Smooth muscle cell of the coronary artery (primary cell): ENCODE data around the gene PRAMEF5. TPM values are rescaled to one million over a fixed set of nuclear protein-coding genes. Genes with fewer than 3 reads are reported as not detected.

Experiments used
- total RNA-seq: library from RNA; depleted of rRNA; stranded (reverse); fragments of >200 nt; gene quantifications from 2 replicates; pipeline ENCODE4 v1.2.3, GENCODE V29; 2014; ENCODE audit warnings: low replicate concordance

Gene PRAMEF5
- total RNA-seq = not detected in 2 replicates

DNA sequence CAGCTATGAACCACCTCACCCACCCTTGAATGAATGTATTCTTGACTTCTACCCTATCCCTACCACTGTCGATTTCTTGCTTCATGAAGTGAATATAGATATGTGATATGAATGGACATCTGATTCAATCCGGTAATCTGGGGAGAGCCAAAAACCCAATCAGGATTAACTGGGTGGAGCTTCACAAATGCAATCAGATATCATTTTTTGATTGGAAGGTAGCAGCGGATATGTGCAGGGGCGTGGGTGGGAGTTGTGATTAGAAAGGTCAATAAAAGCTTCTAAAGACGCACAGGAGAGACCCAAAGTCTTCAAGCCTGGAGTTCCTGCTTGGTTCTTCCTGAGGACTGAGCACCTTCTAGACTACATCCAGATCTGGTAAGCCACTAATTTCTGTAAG, at the start of gene PRAMEF5:
TSS of gene PRAMEF5 (plus strand) at position 301 of the 400 bp plus-strand sequence. CDS start 5,071 bp downstream, outside the sequence.

DNA sequence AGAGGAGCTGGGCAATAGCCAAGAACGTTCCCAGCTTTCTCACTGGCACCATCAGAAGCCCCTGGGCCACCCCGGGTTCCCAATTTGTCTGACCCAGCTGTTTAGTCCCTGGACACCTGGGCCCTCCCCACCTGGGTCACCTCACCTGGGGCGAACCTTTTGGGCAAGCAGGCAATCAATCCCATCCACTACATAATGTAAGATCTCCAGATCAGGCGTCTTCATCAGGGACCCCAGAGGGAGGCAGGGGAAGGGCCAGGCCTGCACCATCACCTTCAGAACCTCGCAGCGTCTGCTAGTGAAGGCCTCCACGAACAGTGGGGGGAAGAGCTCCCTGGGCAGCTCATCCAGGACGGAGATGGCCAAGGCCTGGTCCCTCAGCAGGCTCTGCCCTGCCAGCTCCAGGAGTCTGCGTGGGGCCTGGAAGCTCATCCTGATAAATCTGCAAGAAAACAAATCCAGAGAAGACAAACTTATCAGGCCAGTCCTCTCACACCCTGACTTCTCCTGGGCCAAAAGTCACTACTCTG, 28.3 kb upstream of the PRAMEF5 start, which contains the start of gene PRAMEF18:
TSS of gene PRAMEF18 (minus strand) at position 480 of the 530 bp plus-strand sequence. CDS start at position 432, 48 bp downstream.

DNA sequence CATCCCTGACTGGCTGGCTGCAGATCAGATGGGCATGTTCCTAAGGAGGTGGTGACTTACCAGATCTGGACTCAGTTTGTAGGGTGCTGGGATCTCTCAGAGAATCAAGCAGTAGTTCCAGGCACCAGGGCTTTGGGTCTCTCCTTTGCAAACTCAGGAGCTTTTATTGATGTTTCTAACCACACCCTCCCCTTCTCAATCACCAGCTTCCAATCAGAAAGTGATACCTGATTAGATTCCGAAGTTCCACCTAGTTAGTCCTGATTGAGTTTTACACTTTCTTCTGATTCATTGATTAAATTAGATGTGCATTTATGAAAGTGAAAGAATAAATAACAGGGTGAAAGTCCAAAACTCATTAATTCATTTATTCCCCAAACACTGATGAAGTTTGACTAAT, 31.0 kb downstream of the PRAMEF5 start, which contains the start of gene PRAMEF8:
TSS of gene PRAMEF8 (minus strand) at position 101 of the 400 bp plus-strand sequence. CDS start 1,046 bp downstream, outside the sequence.

GRCh38 chr1:13303239-13303638, 49.2 kb downstream of the PRAMEF5 start, which contains the start of gene PRAMEF33:
PRAMEF33 (plus strand) TSS chr1:13303539; CDS start chr1:13305955, 2,416 bp downstream.

Other genes starting within 250 kb of the PRAMEF5 start
- gene PRAMEF27, start 197.6 kb upstream of the PRAMEF5 start, total RNA-seq = not detected in 2 replicates
- not detected in 2 replicates for gene HNRNPCL3, start 193.4 kb upstream of the PRAMEF5 start, total RNA-seq
- gene PRAMEF25, start 183.4 kb upstream of the PRAMEF5 start, total RNA-seq = not detected in 2 replicates
- gene HNRNPCL2, start 137.3 kb upstream of the PRAMEF5 start, total RNA-seq = not detected in 2 replicates
- gene PRAMEF26, start 98.2 kb upstream of the PRAMEF5 start, total RNA-seq = not detected in 2 replicates
- gene HNRNPCL4, start 88.6 kb upstream of the PRAMEF5 start, total RNA-seq = not detected in 2 replicates
- gene PRAMEF9, start 82.3 kb upstream of the PRAMEF5 start, total RNA-seq = not detected in 2 replicates
- not detected in 2 replicates for gene PRAMEF13, start 52.8 kb upstream of the PRAMEF5 start, total RNA-seq
- not detected in 2 replicates for gene PRAMEF18, start 28.0 kb upstream of the PRAMEF5 start, total RNA-seq
- not detected in 2 replicates for gene PRAMEF8, start 30.9 kb downstream of the PRAMEF5 start, total RNA-seq
- not detected in 2 replicates for gene PRAMEF33, start 49.3 kb downstream of the PRAMEF5 start, total RNA-seq
- not detected in 2 replicates for gene PRAMEF15, start 61.4 kb downstream of the PRAMEF5 start, total RNA-seq
- gene PRAMEF14, start 92.9 kb downstream of the PRAMEF5 start, total RNA-seq = not detected in 2 replicates
- gene PRAMEF19, start 117.7 kb downstream of the PRAMEF5 start, total RNA-seq = not detected in 2 replicates
- gene PRAMEF17, start 135.4 kb downstream of the PRAMEF5 start, total RNA-seq = not detected in 2 replicates
- not detected in 2 replicates for gene PRAMEF20, start 156.3 kb downstream of the PRAMEF5 start, total RNA-seq